Fibroblast of lung (primary cell): ENCODE measurements around the gene ADGRA3. TPM values are rescaled to one million over a fixed set of nuclear protein-coding genes. Genes with fewer than 3 reads are reported as not detected.
A peak's percentile ranks its signal among the peaks of the same experiment; 100 is the strongest.

Source experiments
- DNase-seq, 2 donors: peaks; one replicate each; pipeline versions ENCODE4 v3.0.0 to v3.0.0-alpha.2; 2010; ENCODE audit warnings: low read depth in 2 of 2
- H2AFZ ChIP-seq: 2 replicates; pipeline ENCODE4 v1.5.1; 2012; ENCODE audit warnings: low read length, control low read depth, inconsistent platforms
- H3K27ac ChIP-seq: 2 replicates; pipeline ENCODE4 v1.5.1; 2011; ENCODE audit warnings: low read length, control low read depth; ENCODE audit not compliant: insufficient read depth
- H3K27me3 ChIP-seq: 2 replicates; pipeline ENCODE4 v1.5.1; 2011; ENCODE audit warnings: mild to moderate bottlenecking, low read length; ENCODE audit not compliant: control insufficient read depth, insufficient read depth
- H3K36me3 ChIP-seq: 2 replicates; pipeline ENCODE4 v1.5.1; 2011; ENCODE audit warnings: low read length; ENCODE audit not compliant: control insufficient read depth, insufficient read depth
- H3K4me1 ChIP-seq: 2 replicates; pipeline ENCODE4 v1.5.1; 2011; ENCODE audit warnings: low read length; ENCODE audit not compliant: control insufficient read depth, insufficient read depth; ENCODE audit errors: extremely low read depth
- H3K4me2 ChIP-seq: 2 replicates; pipeline ENCODE4 v1.5.1; 2011; ENCODE audit warnings: low read length, control low read depth; ENCODE audit not compliant: insufficient read depth; ENCODE audit errors: extremely low read depth
- H3K4me3 ChIP-seq, 4 experiments: fragments of 200-600 bp in 1 of 4; sonication (generic) in 1 of 4; replicated peaks in 1 of 4; 2 replicates each; pipeline ENCODE4 v1.5.1; 2011 to 2016; ENCODE audit warnings: low read length in 4 of 4, low read depth in 3 of 4, mild to moderate bottlenecking in 3 of 4, control low read depth in 2 of 4, inconsistent platforms in 1 of 4, mixed read lengths in 1 of 4; ENCODE audit not compliant: insufficient read depth in 1 of 4; ENCODE audit errors: control extremely low read depth in 1 of 4
- H3K79me2 ChIP-seq: 2 replicates; pipeline ENCODE4 v1.5.1; 2012; ENCODE audit warnings: mild to moderate bottlenecking, low read length, inconsistent platforms; ENCODE audit not compliant: control insufficient read depth, insufficient read depth
- H3K9ac ChIP-seq: 2 replicates; pipeline ENCODE4 v1.5.1; 2011; ENCODE audit warnings: mild to moderate bottlenecking, low read length, control low read depth; ENCODE audit not compliant: insufficient read depth
- H3K9me3 ChIP-seq: 2 replicates; pipeline ENCODE4 v1.5.1; 2012; ENCODE audit warnings: low read depth, low read length; ENCODE audit not compliant: control insufficient read depth, insufficient read depth
- H4K20me1 ChIP-seq: 2 replicates; pipeline ENCODE4 v1.5.1; 2011; ENCODE audit warnings: low read length; ENCODE audit not compliant: control insufficient read depth, insufficient read depth; ENCODE audit errors: extremely low read depth
- CTCF ChIP-seq, 2 donors: IDR thresholded peaks in 1 of 2; conservative IDR thresholded peaks in 1 of 2; 1 replicate in 1 of 2; 2 replicates in 1 of 2; pipeline ENCODE4 v1.5.1; 2011 to 2012; ENCODE audit warnings: low read length in 2 of 2, control low read depth in 1 of 2, inconsistent platforms in 1 of 2, low read depth in 1 of 2, mild to moderate bottlenecking in 1 of 2
- EZH2 ChIP-seq: IDR thresholded peaks from 2 replicates; pipeline ENCODE4 v1.5.1; 2012; ENCODE audit warnings: low read length, control low read depth, mild to moderate bottlenecking; ENCODE audit errors: missing control alignments
- polyA plus RNA-seq, 2 donors: library from polyadenylated mRNA; depleted of rRNA in 1 of 2; stranded (reverse) in 1 of 2; unstranded in 1 of 2; fragments of >200 nt; gene quantifications; 2 replicates each; pipeline ENCODE4 v1.2.1, GENCODE V29; 2011 to 2012; ENCODE audit warnings: missing spikeins in 1 of 2
- total RNA-seq: library from RNA; depleted of rRNA; stranded (reverse); fragments of >200 nt; gene quantifications from 2 replicates; pipeline ENCODE4 v1.2.1, GENCODE V29; 2014

ADGRA3 gene
- total and polyA plus RNA-seq, 2 donors (not counting 1 experiment from before 2014, with no cell fraction given), result 13.0 to 15.2 TPM

- no peak overlapping the region for H3K4me2 ChIP-seq
- no peaks in the 10 kb centered on the region for H3K27me3 ChIP-seq
- no peak overlapping the region for H3K27ac ChIP-seq
- no peaks in the 10 kb centered on the region for H4K20me1 ChIP-seq
- no peak overlapping the region for H3K9ac ChIP-seq
- H3K9me3 ChIP-seq, result no peaks in the 10 kb centered on the region
- no peaks in the 10 kb centered on the region for H3K79me2 ChIP-seq
- DNase-seq, result no peak
- TF ChIP-seq EZH2, result no peak
- no peak for TF ChIP-seq CTCF (conservative IDR thresholded peaks at IDR 0.05 in 1 of 2, IDR thresholded peaks at IDR 0.05 in 1 of 2; ENCODE audit: low read depth in 1 of 2, low read length in 2 of 2)
- no peaks in the 10 kb centered on the region for H3K36me3 ChIP-seq
- H3K4me1 ChIP-seq, result no peaks in the 10 kb centered on the region
- no peak overlapping the region for H2AFZ ChIP-seq
- no peak overlapping the region for H3K4me3 ChIP-seq
Measured at GRCh38 chr4:22553560-22553959, 37.7 kb upstream of the ADGRA3 start.

GRCh38 chr4:22552812-22553211 lies 36.9 kb upstream of the ADGRA3 start:
- no peak overlapping the region for H2AFZ ChIP-seq
- H3K4me3 ChIP-seq, result no peak overlapping the region
- no peaks in the 10 kb centered on the region for H3K27me3 ChIP-seq
- H3K27ac ChIP-seq, result no peak overlapping the region
- no peaks in the 10 kb centered on the region for H3K4me1 ChIP-seq
- no peaks in the 10 kb centered on the region for H3K36me3 ChIP-seq
- TF ChIP-seq EZH2 (no peak), CTCF (conservative IDR thresholded peaks at IDR 0.05 in 1 of 2, IDR thresholded peaks at IDR 0.05 in 1 of 2; ENCODE audit: low read depth in 1 of 2, low read length in 2 of 2) (no peak)
- no peaks in the 10 kb centered on the region for H3K79me2 ChIP-seq
- peak in 1 of 2 donors; percentile 11 for DNase-seq
- no peaks in the 10 kb centered on the region for H3K9me3 ChIP-seq
- H4K20me1 ChIP-seq, result no peaks in the 10 kb centered on the region
- no peak overlapping the region for H3K9ac ChIP-seq
- no peak overlapping the region for H3K4me2 ChIP-seq

- no peaks in the 10 kb centered on the region for H3K79me2 ChIP-seq
- no peak overlapping the region for H3K4me2 ChIP-seq
- no peak for DNase-seq
- no peaks in the 10 kb centered on the region for H3K9me3 ChIP-seq
- no peak overlapping the region for H3K4me3 ChIP-seq
- no peak overlapping the region for H3K9ac ChIP-seq
- H3K27me3 ChIP-seq, result no peaks in the 10 kb centered on the region
- TF ChIP-seq CTCF (conservative IDR thresholded peaks at IDR 0.05 in 1 of 2, IDR thresholded peaks at IDR 0.05 in 1 of 2; ENCODE audit: low read depth in 1 of 2, low read length in 2 of 2) (no peak), EZH2 (no peak)
- no peak overlapping the region for H2AFZ ChIP-seq
- no peaks in the 10 kb centered on the region for H3K36me3 ChIP-seq
- H3K27ac ChIP-seq, result no peak overlapping the region
- H3K4me1 ChIP-seq, result no peaks in the 10 kb centered on the region
- H4K20me1 ChIP-seq, result no peaks in the 10 kb centered on the region
Measured at GRCh38 chr4:22551550-22551949, 35.7 kb upstream of the ADGRA3 start.
